Fibroblast of peridontal ligament (primary cell): ENCODE measurements around the gene YIF1A.
"Not testable (repeated sequence)": the region's sequence is repeated elsewhere in the genome, so short reads cannot be mapped to it uniquely, and the experiment has no call there.

Source experiments
- DNase-seq: peaks from one replicate; pipeline ENCODE4 v3.0.0-alpha.2; 2010; ENCODE audit errors: extremely low read depth

YIF1A gene

DNA sequence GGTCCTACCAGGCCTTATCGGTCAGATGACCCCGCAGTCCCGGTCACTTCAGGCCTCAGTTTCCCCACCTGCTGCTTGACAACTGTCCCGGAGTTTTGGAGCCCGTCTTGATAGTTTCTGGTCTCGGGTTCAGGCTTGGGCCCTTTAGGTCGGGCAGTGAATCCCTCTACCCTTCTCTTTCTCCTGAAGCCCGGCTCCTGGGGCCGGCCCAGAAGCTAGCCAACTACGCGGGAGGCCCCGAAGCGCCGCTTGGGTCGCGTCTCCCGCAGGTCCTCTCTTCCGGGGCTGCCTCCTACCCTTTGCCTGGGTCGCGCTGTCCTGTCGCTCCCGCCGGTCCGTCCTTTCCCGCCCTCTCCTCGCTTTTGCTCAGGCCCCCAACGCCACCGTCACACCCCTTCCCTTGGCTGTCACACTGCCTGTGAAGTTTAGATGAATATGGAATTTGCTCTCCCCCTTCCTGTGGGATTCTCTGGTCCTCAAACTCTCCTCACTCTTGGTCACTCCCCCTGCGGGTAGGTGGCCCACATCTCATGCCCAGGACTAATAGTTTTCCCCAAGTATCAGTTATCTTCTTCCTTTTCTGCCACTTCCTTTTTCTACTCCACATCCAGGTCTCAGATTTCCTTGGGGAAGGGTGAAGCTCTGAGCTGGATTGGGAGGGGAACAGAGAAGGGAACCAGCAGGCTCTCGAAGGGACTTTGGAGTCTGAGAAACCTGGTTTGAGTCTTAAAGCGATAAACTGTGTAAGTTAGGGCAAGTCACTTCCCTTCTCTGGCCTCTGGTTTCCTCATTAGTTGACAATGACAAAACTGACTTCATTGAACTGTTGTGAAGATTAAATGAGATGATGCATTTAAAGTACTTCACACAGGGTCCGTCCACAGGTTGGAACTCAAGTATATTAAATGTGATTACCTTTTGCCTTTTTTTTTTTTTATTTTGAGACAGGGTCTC, 19.7 kb downstream of the YIF1A start:
- peak; percentile 43 for DNase-seq

DNA sequence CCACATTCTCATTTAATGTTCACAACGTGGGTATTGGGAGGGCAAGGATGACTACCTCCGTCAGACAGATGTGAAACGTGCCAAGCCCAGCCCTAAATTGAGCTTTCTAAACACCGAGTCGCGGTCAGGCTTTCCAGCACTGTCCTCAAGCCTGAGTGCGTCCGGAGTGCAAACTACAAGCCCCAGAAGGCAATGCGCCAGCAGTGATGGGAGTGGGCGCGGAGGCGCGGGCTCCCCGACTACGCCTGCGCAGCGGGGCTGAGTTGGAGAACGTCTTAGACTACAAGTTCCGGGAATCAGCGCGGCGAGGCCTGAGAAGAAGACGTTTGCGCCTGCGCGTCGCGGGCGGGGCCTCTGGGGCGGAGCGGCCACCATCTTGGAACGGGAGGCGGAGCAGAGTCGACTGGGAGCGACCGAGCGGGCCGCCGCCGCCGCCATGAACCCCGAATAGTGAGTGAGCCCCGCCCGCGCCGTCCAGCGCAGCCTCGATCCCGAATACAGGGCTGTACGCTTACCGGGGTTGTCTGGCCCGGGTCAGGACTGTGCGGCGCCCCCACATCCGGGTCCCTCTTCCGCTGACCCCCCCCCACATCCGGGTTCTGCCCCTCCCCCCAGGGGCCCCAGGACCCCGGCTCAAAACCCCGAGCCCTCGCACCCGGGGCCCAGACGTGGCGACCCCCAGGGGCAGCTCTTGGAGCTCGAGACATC, 20.5 kb downstream of the YIF1A start, which contains the start of gene RAB1B:
Gene RAB1B (plus strand): TSS at position 396 of the 708 bp plus-strand sequence. CDS start 41 bp downstream, at position 437.
- DNase-seq, result peak; percentile 100

DNA sequence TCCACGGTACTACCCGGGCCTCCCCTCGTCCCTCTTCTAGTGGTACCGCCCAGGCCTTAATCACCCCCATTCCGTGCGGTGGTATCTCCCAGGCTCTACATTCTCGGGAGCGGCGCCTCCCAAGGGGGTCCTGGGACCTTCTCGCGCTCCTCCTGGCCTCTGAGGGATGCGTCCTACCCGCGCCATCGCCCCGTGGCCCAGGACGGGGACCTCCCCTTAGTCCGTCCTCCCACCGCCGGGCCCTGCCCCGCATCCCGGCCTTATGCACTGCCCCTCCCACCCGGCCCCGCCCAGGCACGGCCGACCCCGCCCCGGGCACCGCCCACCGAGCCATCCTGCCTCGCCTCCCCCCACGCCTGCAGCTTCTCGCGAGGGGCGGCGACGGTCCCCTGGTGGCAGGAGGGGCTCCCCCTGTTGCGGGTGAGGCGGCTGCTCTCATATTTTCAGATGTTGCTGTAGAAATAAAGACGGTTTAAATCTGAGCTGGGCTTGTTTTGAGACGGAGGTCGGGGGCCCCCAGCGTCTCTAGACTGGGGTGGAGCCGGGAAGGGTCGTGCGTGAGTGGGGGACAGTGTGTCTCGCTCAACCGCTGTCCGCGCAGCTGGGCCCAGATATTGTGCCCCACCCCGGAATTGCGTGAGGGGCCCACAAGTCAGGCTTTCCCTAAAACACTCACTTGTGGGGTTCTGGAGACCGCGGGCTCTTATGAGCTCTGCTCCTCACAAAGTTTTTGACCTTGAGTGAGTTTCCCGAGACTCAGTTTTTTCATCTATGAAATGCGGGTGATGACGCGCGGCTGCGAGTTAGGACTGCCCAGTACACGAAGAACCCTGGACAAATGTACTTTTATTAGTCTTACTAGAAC, 21.3 kb downstream of the YIF1A start:
- peak; percentile 77 for DNase-seq

DNA sequence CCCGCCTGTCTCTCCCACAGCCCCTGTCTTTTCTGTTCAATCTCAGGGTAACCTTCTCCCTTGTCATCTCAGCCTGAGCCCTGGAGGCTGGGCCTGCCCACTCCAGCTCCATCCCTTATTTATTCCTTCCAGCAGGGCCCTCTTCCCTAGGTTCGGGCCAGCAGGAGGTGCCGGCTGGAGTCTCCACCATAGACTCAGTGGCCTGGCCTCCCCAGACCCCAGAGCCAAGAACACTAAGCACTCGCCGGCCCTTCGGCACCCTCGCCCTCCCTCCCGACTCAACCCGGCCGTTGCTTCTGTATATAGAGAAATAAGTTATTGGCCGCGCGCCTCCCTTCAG, 21.9 kb downstream of the YIF1A start:
- no peak for DNase-seq

DNA sequence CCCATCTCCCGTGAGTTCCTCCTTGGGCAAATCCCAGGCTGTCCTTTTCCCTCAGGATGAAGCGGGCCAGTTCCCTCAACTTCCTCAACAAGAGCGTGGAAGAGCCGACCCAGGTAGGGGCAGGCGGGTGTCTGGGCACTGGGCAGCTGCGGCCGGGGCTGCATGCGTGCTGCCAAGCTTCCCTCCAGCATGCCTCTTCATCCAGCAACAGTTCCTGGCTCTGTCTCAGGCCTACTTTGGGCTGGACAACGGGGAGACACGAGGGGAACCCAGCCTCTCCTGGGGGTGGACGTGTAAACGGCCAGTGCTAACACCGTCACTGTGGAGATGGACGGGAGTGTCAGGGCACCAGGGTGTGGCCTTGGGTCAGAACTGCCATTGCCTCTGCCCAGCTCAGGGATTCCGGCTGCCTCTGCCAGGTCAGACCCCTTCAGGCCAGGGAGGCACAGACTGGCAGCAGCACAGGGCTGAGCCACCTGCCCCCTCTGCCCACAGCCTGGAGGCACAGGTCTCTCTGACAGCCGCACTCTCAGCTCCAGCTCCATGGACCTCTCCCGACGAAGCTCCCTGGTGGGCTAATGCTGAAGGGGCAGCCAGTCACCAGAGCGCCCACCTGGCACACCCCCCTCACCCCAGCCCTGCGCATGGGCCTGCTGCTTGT, 22.4 kb downstream of the YIF1A start:
- DNase-seq, result no peak

DNA sequence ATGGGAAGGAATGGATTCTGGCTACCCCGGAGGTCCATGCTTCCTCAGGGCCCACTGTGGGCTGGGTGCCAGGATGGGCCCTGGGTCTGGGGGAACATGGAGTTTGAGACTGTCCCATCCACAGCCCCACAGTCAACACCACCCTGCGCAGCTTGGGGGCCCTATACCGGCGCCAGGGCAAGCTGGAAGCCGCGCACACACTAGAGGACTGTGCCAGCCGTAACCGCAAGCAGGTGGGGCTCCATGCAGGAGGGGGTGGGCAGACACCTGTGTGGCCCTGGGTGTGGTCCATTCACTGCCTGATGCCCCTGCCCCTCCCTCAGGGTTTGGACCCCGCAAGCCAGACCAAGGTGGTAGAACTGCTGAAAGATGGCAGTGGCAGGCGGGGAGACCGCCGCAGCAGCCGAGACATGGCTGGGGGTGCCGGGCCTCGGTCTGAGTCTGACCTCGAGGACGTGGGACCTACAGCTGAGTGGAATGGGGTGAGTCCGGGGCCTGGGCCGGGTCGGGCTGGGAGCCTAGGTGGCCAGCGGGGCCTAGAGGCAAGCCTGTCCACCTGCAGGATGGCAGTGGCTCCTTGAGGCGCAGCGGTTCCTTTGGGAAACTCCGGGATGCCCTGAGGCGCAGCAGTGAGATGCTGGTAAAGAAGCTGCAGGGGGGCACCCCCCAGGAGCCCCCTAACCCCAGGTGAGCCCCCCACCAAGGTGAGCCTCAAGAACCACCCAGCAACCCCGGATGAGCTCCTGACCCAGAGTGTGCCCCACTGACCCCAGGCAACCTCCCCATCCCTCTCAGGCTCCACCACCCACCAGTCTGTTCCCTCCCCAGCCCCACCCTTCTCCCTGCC, 23.2 kb downstream of the YIF1A start:
- no peak for DNase-seq

DNA sequence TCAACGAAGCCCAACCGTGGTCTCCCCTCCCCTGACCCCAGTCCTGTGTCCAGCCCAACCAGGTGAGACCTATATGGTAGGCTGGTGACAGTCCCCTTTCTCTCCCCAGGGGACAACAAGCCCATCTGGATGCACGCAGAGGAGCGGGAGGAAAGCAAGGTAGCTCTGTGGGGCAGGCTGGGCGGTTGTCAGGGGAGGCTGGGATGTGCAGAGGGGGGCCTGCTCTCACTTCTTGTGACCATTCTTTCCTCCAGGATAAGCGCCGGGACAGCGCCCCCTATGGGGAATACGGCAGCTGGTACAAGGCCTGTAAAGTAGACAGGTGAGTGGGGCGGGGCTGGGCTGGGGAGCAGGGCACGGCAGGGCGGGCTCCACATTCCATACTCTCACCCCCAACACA, 24.0 kb downstream of the YIF1A start:
- DNase-seq, result no peak

DNA sequence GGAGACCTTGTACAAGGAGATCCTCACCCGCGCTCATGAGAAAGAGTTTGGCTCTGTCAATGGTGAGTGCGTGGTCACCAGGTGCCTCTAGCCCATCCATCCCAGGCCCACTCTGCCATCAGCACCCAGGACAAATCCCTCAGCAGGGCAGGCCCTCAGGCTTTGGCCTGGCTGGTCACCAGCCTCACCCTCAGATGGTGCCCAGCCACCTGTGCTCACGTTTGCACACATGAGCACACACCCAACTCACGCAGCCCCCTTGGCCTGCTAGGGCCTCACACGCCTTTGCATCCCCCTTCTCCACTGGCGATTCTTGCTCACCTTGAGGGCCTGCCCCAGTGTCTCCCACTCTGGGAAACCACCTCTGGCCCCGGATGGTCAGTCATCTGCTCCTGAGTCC, 24.6 kb downstream of the YIF1A start:
- DNase-seq, result no peak

DNA sequence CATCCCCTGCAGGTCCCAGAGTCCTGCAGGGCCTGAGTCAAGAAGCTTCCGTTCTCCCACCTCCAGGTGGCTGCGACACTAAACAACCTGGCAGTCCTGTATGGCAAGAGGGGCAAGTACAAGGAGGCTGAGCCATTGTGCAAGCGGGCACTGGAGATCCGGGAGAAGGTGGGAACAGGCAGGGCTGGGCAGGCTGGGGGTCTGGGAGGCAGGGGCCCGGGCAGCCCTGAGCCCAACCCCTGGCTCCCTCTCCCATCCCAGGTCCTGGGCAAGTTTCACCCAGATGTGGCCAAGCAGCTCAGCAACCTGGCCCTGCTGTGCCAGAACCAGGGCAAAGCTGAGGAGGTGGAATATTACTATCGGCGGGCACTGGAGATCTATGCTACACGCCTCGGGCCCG, 25.2 kb downstream of the YIF1A start:
- DNase-seq, result no peak

DNA sequence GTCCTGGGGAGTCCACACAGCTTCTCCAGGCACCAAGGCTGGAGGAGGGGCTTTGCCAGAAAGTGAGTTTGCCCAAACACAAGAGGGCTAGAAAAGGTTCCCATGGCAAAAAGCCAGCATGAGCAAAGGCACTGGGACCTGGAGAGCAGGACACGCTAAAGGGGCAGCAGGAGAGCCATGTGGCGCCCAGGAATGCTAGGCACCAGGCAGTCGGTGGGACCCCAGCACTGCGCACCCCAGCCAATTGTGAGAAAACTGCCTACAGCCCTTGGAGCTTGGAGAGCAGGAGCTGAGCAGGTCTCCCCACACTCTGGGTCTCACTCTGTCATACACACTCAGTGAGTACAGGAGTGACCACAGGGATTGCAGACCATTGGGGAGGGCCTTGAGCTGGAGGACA, 25.7 kb downstream of the YIF1A start:
- DNase-seq, result no peak

DNA sequence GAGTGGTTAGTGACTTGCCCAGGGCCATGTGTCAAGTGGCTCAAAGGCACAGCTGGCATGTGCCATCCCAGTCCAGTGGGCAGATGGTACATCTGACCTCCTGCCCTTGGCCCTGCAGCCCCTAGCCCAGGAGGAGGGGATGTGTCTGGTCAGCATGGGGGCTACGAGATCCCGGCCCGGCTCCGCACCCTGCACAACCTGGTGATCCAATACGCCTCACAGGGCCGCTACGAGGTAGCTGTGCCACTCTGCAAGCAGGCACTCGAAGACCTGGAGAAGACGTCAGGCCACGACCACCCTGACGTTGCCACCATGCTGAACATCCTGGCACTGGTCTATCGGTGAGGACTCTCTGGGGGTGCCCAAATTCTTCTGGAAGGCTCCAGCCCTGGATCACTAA, 26.2 kb downstream of the YIF1A start:
- DNase-seq, result no peak

DNA sequence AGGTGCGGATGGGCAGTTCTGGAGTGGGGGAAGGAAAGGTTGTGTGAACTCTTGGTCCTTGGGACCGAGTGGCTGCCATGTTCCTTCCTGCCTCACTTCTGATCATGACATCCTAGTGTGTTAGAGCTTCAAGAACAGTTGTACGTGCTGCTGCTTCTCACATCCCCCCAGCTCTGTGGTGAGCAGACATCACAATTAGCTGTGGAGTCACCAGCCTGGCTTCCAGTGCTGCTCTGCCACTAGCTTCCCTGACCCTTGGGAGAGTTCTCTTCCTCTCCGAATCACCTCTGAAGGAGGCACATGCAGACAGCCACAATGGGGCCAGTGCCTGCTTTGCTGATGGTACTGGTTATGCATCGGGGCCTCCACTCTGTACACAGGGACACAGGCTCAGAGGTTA, 26.8 kb downstream of the YIF1A start:
- no peak for DNase-seq

DNA sequence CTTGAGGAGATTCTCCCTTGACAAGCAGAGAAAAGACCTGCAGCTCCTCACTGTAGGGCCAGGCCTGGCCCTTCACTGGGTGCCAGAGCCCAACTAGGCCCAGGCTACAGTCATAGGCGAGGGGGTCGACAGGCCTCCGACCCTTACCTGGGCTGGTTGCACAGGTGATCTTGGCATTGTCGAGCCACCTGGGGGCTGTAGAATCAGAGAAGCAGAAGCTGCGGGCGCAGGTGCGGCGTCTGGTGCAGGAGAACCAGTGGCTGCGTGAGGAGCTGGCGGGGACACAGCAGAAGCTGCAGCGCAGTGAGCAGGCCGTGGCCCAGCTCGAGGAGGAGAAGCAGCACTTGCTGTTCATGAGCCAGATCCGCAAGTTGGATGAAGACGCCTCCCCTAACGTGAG, 27.4 kb downstream of the YIF1A start:
- no peak for DNase-seq

DNA sequence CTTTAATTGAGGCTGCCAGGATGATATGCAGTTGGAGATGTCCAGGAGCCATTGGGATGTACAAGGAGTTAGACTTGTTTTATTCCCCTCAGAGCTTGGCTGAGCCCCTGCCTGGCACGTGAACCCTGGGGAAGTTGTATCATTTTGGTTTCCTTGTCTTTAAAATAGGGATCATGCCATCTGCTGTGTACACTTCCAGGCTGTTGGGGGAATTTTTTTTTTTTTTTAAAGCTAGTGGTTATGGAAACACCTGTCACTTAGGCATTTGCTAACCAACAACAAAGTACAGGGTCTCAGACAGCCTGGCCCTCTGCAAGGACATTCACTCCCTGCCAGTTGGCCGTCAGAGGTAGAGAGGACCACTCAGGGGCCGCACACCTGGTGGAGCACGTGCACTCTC, 29.0 kb downstream of the YIF1A start:
- no peak for DNase-seq

DNA sequence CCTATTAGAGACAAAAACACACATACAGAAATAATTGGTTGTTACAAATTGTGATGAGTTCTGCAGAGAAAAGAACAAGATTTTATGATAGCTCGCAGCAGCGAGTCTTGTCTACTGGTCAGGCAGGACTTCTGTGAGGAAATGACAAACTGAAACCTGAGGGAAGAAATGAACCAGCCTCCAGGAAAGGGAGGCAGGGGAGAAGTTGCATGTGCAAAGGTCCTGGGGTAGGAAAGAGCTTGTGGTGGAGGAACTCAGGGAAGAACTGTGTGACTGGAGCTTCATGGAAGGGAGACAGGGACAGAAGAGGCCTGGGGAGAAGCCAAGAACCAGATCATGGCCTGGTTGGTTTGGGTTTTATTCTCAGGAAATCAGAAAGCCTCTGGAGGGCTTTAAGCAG, 29.7 kb downstream of the YIF1A start:
- DNase-seq, result no peak

DNA sequence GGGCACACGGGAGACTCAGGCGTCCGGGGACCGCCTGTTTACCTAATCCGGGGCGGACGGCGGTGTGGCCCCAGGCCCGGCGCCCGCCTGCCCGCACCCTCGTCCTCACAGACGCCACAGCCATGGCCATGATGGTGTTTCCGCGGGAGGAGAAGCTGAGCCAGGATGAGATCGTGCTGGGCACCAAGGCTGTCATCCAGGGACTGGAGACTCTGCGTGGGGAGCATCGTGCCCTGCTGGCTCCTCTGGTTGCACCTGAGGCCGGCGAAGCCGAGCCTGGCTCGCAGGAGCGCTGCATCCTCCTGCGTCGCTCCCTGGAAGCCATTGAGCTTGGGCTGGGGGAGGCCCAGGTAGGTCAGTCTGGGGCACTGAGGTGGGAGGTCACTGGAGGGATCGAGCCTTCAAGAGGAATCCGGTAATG, 30.5 kb downstream of the YIF1A start:
- DNase-seq, result no peak

DNA sequence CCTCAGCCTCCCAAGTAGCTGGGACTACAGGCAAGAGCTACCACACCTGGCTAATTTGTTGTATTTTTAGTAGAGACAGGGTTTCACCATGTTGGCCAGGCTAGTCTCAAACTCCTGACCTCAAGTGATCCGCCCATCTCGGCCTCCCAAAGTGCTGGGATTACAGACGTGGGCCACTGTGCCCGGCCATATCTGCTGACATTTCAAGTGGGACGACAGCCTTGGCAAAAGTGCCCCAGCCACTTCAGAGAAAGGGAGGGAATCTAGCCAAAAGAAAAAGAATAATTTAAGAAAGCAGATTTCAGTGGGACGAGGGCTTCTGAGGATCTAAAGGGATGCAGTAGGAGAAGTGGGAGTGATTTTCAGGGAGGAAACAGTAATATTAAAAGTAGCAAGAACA, 35.9 kb downstream of the YIF1A start:
- DNase-seq, result not testable (repeated sequence)

DNA sequence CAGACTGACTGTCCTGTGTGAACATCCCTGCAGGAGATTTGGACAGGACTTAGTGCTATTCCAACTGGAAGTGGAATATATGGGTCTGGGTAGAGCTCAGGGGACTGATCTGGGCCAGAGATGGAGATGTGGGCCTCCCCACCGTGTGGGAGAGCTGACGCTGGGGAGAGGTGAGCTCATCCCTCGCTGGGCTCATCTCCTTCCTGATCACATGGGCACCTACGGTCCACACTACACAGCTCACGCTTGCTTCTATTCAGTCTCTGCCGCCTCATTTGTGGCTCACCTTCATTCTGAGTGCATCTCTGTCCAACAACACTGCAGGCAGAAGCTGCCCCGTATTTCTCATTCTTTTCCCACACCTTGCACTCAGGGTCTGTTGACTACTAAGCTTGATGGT, 37.1 kb downstream of the YIF1A start:
- DNase-seq, result no peak

DNA sequence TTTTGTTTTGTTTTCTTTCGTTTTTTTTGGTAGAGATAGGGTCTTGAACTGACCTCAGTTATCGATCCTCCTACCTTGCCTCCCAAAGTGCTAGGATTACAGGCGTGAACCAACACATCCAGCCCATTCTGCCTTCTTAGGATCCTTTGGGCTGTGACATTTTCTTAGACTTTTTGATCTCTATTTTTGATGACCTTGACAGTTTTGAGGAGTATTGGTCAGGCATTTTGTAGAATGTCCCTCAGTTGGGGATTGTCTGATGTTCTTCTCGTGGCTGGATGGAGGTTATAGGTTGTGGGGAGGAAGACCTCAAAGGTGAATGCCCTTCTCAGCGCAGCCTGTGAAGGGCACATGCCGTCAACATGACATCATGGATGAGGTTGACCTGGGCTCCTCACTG, 40.0 kb downstream of the YIF1A start:
- DNase-seq, result no peak

DNA sequence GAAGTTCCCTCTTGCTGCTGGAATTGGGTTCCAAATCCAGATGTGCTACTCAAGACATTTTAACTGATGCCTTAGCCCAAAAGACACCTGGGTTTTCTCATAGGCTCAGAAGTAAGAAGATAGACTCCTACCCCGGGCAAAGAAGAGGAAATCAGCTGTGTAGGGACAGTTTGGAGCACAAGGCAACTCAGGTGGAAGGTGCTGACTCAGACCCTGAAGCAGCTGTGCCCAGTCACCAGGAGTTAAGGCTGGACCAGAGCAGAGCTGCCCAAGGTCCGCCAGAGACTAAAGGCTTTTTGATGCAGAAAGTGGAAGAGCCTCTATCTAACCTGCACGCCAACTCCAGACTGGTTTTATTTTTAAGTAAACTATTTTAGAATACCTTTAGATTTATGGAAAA, 41.1 kb downstream of the YIF1A start:
- DNase-seq, result no peak

DNA sequence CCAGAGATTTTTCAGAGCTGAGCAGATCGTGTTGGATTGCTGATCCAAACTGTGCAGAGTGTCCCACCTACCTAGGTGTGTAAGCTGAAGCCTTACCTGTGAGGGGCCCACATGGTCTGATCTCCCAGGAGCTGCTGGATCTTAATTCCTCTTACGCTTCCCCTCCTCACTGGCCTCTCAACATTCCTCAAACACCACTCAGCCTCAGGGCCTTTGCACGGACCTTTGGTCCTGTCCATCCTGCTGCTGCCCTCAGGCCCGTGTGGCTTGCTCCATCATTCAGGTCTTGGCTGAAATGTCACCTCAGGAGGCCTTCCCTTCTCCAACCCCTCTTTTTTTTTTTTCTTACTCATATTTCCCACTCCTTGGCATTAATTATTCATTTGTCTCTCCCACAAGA, 41.6 kb downstream of the YIF1A start:
- DNase-seq, result no peak
